AG20443 (cell line): ENCODE measurements around the gene NPM1.
"Not testable (repeated sequence)": the region's sequence is repeated elsewhere in the genome, so short reads cannot be mapped to it uniquely, and the experiment has no call there.

Source experiments
- DNase-seq: peaks from one replicate; pipeline ENCODE4 v3.0.0; 2012; ENCODE audit warnings: low spot score, mixed read lengths

The NPM1 gene

DNA sequence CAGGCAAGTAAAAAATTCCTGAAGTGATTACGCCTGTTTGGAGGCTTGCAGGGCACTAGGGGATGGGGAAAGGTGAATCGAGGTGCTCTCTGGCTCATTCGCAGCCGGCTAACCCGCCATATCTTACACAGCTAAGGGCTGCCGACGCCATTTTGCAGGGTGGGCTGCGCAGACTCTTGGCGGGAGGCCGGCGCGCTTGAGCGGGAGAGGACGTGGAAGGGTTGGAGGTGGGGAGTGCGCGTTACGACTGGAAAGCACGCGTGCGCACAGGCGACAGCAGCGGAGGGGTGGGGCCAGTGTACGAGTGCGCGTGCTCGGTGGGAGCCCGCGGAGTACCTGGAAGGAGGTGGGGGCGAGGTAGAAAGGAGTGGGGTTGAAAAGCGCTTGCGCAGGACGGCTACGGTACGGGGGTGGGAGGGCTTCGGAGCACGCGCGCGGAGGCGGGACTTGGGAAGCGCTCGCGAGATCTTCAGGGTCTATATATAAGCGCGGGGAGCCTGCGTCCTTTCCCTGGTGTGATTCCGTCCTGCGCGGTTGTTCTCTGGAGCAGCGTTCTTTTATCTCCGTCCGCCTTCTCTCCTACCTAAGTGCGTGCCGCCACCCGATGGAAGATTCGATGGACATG, at the start of gene NPM1:
Gene NPM1 (plus strand): TSS at position 505 of the 625 bp plus-strand sequence. CDS start 100 bp downstream, at position 605.
- DNase-seq: peak; percentile 100

DNA sequence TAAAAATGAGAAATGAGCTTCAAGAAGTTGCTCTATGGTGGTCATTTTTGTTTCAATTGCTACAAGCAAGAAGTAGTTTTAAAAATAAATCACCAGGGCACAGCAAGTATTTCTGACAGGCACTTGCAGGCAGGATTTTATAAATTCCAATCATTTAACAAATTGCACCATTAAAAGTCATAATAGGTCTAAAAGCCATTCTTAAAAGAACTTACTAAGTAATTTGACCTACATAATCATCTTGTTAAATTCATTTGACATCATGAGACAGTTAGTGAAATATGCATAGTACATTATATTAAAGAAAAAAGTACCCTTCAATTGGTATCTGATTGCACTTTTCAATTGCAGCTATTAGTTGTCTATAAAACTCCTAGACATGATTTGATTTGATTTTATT, 47.6 kb upstream of the NPM1 start:
- no peak for DNase-seq

DNA sequence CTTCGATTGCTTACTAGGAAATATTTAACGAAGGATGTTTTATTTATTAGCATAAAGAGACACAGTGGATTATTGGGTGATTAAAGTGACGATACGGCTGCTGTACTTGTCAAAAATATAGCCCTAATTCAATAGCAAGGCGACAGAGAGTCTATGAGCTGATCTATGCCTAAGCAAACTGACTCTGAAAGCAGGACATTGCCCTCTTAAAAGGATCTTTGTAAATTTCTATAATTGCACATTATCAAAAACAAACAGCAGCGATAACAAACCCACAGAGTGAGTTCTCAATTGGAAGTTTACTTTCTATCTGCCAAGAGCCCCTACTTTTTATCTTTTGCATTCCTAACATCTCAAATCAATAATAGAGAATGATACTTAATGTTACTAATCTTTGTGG, 47.2 kb upstream of the NPM1 start:
- DNase-seq: no peak

GRCh38 chr5:171342362-171343111, 45.1 kb upstream of the NPM1 start:
- peak; percentile 71 for DNase-seq

- no peak for DNase-seq
Observed at GRCh38 chr5:171344936-171345608, 42.6 kb upstream of the NPM1 start.

GRCh38 chr5:171351536-171352073, 36.0 kb upstream of the NPM1 start:
- no peak for DNase-seq

DNA sequence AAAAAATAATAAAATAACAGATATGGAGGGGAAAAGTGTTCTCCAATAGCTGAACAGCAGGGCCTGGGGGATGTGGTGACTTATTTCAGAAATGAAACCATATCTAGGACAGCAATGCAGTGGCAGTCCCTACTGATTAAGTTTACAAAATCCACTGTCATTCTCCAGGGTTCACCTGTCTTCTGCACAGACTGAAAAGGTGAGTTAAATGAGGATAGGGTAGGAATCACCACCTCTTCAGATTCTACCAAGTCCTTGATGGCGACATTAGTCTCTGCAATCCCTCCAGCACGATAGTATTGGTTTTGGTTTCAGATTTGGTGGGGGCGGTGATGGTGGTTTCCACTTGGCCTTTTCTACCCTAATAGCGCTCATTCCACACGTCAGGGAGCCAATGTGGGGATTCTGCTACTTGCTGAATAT, 32.3 kb upstream of the NPM1 start:
- no peak for DNase-seq

DNA sequence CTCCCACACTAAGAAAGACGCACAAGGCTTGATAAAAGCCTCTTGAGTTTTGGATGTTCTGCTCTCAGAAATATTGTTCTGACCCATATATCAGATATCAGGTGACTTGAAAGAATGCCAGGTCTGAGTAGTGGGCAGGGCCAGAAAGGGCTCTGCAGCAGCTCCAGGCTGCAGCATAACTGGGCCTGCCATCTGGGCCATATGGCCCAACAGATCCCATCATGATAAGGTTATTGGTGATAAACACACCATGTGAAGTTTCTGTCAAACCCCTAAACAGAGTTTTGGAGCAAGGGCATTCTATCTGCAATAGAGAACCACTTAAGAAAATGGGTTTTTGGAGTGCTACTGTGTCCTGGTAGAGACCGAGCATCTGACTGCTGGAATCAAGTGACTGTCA, 29.8 kb upstream of the NPM1 start:
- DNase-seq: no peak

DNA sequence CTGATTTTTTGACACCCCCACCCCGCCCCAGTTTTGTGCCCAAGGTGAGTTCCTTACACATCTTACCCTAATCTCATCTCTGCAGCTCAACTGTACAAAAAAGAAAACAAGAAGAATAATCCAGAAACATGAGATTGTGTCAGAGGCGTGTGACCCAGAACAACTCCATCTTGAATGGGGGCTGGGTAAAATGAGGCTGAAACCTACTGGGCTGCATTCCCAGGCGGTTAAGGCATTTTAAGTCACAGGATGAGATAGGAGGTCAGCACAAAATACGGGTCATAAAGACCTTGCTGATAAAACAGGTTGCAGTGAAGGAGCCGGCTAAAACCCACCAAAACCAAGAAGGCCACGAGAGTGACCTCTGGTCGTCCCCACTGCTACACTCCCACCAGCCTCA, 26.5 kb upstream of the NPM1 start:
- DNase-seq: not testable (repeated sequence)

- DNase-seq: not testable (repeated sequence)
Observed at GRCh38 chr5:171363249-171363648, 24.4 kb upstream of the NPM1 start.

DNA sequence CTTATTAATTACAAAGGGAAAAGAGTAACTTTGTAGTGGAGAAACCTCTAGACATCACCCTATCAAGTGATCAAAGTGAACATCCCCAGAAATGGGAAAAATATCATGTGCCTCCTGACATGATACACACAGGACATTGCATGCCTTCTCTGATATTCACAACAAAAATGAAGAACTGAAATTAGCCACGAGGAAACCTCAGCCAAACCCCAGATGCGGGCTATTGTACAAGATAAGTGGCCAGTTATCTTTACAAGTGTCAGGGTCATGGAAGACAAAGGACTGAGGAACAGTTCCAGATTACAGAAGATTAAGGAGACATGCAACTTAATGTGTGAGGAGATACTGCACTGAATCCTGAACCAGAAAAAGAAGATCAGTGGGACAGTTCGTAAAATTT, 23.8 kb upstream of the NPM1 start:
- DNase-seq: no peak

DNA sequence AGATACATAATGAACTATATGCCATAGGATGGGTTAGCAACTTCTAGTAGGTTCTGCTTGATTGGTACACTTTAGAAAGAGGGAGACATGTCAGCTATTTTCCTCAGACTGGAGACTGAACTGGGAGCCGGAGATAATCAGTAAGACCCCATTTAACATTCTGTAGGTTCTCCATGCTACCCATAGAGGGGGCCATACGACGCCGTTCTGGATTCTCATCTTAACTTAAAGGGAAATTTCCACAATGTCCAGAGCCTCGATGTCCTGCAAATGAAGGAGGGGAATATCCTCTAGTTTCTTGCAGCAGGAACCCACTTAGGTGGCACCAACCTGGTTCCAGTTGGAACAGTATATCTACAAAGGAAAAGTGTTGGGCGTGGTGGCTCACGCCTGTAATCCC, 22.3 kb upstream of the NPM1 start:
- no peak for DNase-seq

DNA sequence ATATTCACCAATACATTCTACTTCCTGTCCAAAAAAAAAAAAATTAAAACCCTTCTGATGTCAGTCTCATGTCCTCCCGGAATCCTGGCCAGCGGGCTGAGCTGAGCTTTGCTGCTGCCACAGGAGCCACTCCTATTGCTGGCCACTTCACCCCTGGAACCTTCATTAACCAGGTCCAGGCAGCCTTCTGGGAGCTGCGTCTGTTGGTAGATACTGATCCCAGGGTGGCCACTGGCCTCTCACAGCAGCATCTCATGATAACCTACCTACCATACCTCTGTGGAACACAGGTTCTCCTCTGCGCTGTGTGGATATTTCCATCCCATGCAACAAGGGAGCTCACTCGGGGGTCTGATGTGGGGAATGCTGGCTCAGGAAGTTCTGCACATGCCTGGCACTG, 21.0 kb upstream of the NPM1 start:
- DNase-seq: no peak

- DNase-seq: peak; percentile 66
Observed at GRCh38 chr5:171367424-171368370, 20.0 kb upstream of the NPM1 start.

GRCh38 chr5:171369056-171369455, 18.6 kb upstream of the NPM1 start:
- no peak for DNase-seq

- no peak for DNase-seq
Observed at GRCh38 chr5:171369898-171370297, 17.8 kb upstream of the NPM1 start.

GRCh38 chr5:171370881-171371280, 16.8 kb upstream of the NPM1 start:
- not testable (repeated sequence) for DNase-seq

DNA sequence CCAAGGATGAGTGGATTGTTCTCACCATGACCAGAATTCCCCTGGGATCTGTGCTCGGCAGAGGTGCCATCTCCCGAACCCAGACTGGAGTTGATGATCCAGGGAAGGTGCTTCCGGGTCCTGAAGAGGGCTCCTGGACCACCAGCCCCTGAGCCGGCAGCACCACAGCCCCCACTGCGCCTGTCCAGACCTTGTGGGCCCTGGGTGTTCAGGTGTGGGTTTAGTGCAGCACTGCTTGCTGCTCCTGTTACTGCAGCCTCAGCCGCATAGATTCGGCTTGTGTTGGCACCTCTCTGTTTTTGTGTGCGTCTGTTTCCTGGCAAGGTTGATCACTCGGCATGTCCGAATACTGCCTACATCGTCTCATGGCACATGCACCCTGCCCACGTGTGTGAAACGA, 16.3 kb upstream of the NPM1 start:
- DNase-seq: no peak

DNA sequence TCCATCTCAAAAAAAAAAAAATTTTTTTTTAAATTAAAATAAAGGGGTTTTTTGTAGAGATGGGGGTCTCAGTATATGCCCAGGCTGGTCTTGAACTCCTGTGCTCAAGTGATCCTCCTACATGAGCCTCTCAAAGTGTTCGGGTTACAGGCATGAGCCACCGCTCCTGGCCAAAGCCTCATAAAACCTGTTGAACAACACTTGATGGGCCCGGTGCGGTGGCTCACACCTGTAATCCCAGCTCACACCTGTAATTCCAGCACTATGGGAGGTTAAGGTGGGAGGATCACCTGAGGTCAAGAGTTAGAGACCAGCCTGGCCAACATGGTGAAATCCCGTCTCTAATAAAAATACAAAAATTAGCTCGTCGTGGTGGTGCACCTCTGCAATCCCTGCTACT, 7.7 kb upstream of the NPM1 start:
- no peak for DNase-seq

- not testable (repeated sequence) for DNase-seq
Observed at GRCh38 chr5:171384416-171384815, 3.2 kb upstream of the NPM1 start.

DNA sequence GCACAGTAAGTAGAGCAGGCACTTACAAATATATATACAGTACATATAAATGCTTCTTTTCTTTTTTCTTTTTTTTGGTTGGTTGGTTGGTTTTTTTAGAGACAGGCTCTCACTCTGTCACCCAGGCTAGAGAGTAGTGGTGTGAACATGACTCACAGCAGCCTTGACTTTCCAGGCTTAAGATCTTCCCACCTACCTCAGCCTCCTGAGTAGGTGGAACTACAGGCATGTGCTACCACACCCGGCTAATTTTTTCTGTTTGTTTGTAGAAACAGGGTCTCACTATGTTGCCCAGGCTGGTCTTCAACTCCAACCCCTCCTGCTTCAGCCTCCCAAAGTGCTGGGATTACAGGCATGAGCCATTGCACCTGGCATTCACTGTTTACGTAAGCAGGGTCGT, 2.6 kb upstream of the NPM1 start:
- DNase-seq: not testable (repeated sequence)
